Mammary microvascular endothelial cell (primary cell): ENCODE results near the gene GGT1. TPM values are rescaled to one million over a fixed set of nuclear protein-coding genes. Genes with fewer than 3 reads are reported as not detected.

Source experiments
- total RNA-seq: library from RNA; depleted of rRNA; stranded (reverse); fragments of >200 nt; gene quantifications from 2 replicates; pipeline ENCODE4 v1.2.3, GENCODE V29; 2015

GGT1 gene
- total RNA-seq: 2.5 and 4.8 TPM in 2 replicates

DNA sequence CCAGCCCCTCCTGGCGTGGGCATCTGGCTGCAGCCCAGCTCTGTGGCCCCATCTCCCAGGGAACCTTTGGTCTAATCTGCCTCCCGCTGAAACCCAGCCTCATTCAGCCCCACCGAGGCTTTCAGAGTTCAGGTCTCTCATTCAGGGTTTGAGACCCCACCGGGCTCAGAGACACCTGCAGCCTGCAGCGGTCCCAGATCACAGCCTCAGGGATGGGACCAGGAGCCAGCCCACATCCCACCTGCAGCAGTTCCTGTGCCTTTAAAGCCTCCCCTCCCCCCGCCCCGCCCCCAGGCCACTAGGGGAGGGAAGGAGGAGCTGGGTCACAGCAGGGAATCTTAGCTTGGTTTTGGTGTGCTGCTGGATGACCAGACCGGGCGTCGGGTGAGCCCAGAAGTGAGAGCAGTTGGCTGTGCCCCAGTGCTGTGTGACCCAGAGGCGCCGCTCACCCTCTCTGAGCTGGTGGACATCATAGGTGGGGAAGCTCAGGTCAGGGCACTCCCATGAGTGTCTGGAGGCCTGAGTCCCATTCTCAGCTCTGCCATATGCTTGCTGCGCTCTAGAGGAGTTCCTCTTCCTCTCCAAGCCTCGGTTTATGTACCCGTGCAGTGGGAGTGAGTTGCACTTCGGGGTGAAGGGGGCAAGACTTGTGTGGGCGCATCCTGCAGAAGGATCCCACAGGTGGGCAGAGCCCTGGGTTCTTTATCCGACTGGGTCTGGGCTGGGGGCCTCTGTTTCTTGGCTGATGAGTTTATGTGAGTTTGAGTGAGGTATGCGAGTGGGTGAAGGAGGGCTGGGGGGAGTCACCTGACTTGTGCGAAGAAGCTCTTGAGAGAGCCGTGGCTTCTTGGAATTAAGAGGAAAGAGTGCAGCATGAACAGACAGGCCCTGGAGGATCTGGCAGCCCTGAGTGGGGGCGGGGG, at the start of gene GGT1:
Gene GGT1 (plus strand): TSS at position 347 of the 923 bp plus-strand sequence. CDS start 7,889 bp downstream, outside the sequence.

GRCh38 chr22:24554313-24555164, 48.5 kb upstream of the GGT1 start, which contains the start of gene GUCD1:
GUCD1 (minus strand) TSS chr22:24555138; CDS start chr22:24554991, 147 bp downstream.

DNA sequence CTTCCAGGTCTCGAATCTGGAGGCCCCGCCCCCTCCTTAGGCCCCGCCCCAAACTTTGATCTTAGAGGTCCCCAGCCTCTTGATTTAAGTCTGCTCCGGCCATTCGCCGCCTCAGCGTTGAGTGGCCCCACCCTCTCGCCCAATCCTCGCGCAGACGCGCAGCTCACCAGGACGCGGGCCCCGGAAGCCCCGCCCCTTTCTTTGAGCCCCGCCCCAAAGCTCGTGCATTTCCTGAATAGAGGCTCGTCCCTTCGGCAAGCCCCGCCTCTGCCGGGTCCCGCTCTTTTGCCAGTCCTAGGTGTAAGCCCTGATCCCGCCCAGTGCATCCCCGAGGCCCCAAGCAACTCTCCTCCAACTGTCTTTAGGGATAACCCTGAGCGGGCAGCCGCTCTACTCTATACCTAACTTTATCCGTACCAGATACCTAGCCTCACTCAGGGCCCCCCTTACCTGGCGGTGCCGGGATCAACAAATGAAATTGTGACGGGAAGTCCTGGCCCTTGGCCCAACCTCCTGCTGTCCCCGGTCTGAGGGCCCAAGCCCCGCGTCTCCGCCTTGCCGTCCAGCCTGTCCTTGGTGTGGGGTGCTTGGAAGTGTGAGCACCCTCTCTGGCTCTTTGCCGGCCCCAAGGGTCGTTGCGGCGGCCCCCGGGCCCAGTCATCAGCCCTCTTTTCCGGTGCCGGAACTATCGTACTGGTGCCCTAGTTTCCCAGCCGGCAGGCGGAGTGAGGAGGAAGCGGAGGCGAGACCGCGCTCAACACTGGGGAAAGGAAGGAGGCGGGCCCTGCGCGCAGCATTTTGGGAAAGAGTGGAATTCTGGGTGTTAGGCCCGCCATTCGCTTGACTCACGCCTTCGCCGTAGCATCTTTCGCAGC, 47.6 kb upstream of the GGT1 start, which contains the start of gene SNRPD3:
Gene SNRPD3 (plus strand): TSS at position 835 of the 875 bp plus-strand sequence. CDS start 1,676 bp downstream, outside the sequence.

DNA sequence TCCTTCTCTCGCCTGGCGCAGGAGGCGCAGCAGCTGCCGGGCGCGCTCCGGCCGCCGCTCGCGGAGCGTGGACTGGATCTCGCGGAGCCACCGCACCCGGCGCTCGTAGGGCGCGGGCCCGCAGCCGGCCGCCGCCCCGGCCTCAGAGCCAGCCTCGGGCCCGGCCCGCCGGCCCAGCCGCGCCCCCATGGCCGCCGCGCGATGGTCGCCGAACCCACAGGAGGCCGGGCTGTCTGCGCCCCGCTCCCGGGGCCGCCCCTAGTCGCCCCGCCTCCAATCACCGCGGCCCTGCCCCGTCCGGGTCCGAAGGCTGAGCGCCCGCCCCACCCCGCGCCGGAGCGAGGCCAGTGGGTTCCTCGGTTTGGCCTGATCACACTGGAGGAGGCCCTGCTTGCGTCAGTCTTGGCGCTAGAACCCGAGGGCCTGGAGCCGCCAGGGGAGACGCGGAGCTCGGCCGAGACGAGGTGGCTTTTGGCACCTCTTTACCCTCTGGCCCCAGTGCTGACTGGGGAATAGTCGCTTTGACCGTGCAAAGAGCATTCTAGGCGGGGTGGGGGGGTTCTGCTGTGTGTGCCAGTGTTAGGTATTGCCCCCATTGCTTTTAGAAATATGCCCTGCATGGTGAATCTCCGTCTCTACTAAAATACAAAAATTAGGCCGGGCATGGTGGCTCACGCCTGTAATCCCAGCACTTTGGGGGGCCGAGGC, 10.0 kb upstream of the GGT1 start, which contains the start of gene LRRC75B:
Gene LRRC75B (minus strand): TSS at position 223 of the 708 bp plus-strand sequence. CDS start 34 bp downstream, at position 189.

Other genes with a start within 250 kb of the GGT1 start
- 4.8 and 6.8 TPM in 2 replicates for gene ADORA2A, start 175.6 kb upstream of the GGT1 start, total RNA-seq
- 0.10 TPM in 1 of 2 replicates, not detected in the other for gene UPB1, start 107.9 kb upstream of the GGT1 start, total RNA-seq
- gene GUCD1, start 48.1 kb upstream of the GGT1 start, total RNA-seq: 118 and 123 TPM in 2 replicates
- gene SNRPD3, start 47.2 kb upstream of the GGT1 start, total RNA-seq: 150 and 163 TPM in 2 replicates
- 3.8 and 4.0 TPM in 2 replicates for gene LRRC75B, start 10.1 kb upstream of the GGT1 start, total RNA-seq
- not detected in 2 replicates for gene PIWIL3, start 171.5 kb downstream of the GGT1 start, total RNA-seq
- gene SGSM1, start 203.0 kb downstream of the GGT1 start, total RNA-seq: 0.05 TPM in 1 of 2 replicates, not detected in the other